HepG2 (cell line): Measurements from ENCODE around the gene NELFCD. TPM values are rescaled to one million over a fixed set of nuclear protein-coding genes. Genes with fewer than 3 reads are reported as not detected.

Experiments
- BORCS8-MEF2B ChIP-seq: sonication (generic); formaldehyde crosslinking; IDR thresholded peaks from 2 replicates; pipeline ENCODE4 v1.8.0; 2022; ENCODE audit warnings: mild to moderate bottlenecking, missing genetic modification reagents
- CBX1 ChIP-seq: IDR thresholded peaks from one replicate; pipeline ENCODE4 v1.6.1; 2016; ENCODE audit warnings: antibody characterized with exemption, low read depth
- E2F2 ChIP-seq: sonication (generic); formaldehyde crosslinking; IDR thresholded peaks from 2 replicates; pipeline ENCODE4 v1.4.0; 2020; ENCODE audit warnings: missing genetic modification reagents, borderline replicate concordance
- ETS1 ChIP-seq: sonication (generic); formaldehyde crosslinking; IDR thresholded peaks from 2 replicates; pipeline ENCODE4 v1.4.0; 2020; ENCODE audit warnings: missing genetic modification reagents
- HIC2 ChIP-seq: sonication (generic); formaldehyde crosslinking; IDR thresholded peaks from 2 replicates; pipeline ENCODE4 v1.9.0; 2022; ENCODE audit warnings: low read depth, missing genetic modification reagents
- HMG20A ChIP-seq: IDR thresholded peaks from 2 replicates; pipeline ENCODE4 v1.6.1; 2016; ENCODE audit warnings: borderline replicate concordance
- HNF4A ChIP-seq: sonication (generic); formaldehyde crosslinking; IDR thresholded peaks from 2 replicates; pipeline ENCODE4 v1.4.0; 2020; ENCODE audit warnings: missing genetic modification reagents
- MAFK ChIP-seq, 2 experiments: IDR thresholded peaks in 1 of 2; conservative IDR thresholded peaks in 1 of 2; 2 replicates each; pipeline ENCODE4 v1.6.1; 2011; ENCODE audit warnings: improper control_type of control experiment in 2 of 2, low read length in 2 of 2
- NCOA2 ChIP-seq: sonication (generic); formaldehyde crosslinking; IDR thresholded peaks from 2 replicates; pipeline ENCODE4 v1.8.0; 2022; ENCODE audit warnings: inconsistent platforms
- NCOR1 ChIP-seq: fragments of 200-600 bp; sonication (generic); IDR thresholded peaks from 2 replicates; pipeline ENCODE4 v1.7.0; 2017; ENCODE audit warnings: antibody characterized with exemption, low read length, borderline replicate concordance
- NFIC ChIP-seq: IDR thresholded peaks from 2 replicates; pipeline ENCODE4 v1.6.1; 2012; ENCODE audit warnings: mild to moderate bottlenecking, low read length, inconsistent platforms
- POLR2A ChIP-seq, 2 experiments: IDR thresholded peaks; 2 replicates each; pipeline ENCODE4 v1.6.1; 2011; ENCODE audit warnings: low read depth in 2 of 2, low read length in 2 of 2, mild to moderate bottlenecking in 1 of 2, moderate library complexity in 1 of 2; ENCODE audit not compliant: insufficient read depth in 1 of 2
- RARG ChIP-seq: sonication (generic); formaldehyde crosslinking; IDR thresholded peaks from 2 replicates; pipeline ENCODE4 v1.4.0; 2020; ENCODE audit warnings: low read depth, mild to moderate bottlenecking, missing genetic modification reagents
- SCMH1 ChIP-seq: sonication (generic); formaldehyde crosslinking; IDR thresholded peaks from 2 replicates; pipeline ENCODE4 v1.9.0; 2021; ENCODE audit warnings: missing genetic modification reagents, mild to moderate bottlenecking, borderline replicate concordance
- SNAI1 ChIP-seq: sonication (generic); formaldehyde crosslinking; IDR thresholded peaks from 2 replicates; pipeline ENCODE4 v1.5.0; 2020; ENCODE audit warnings: mild to moderate bottlenecking, missing genetic modification reagents, borderline replicate concordance
- TFDP1 ChIP-seq: IDR thresholded peaks from 2 replicates; pipeline ENCODE4 v1.6.1; 2016; ENCODE audit warnings: missing compliant biosample characterization, missing genetic modification reagents, borderline replicate concordance
- ZBTB33 ChIP-seq: sonication (generic); formaldehyde crosslinking; IDR thresholded peaks from 2 replicates; pipeline ENCODE4 v1.4.0; 2020; ENCODE audit warnings: missing genetic modification reagents
- ZNF367 ChIP-seq: sonication (generic); formaldehyde crosslinking; IDR thresholded peaks from 2 replicates; pipeline ENCODE4 v1.4.0; 2020; ENCODE audit warnings: missing genetic modification reagents, borderline replicate concordance
- ZNF597 ChIP-seq: sonication (generic); formaldehyde crosslinking; IDR thresholded peaks from 2 replicates; pipeline ENCODE4 v1.5.0; 2020; ENCODE audit warnings: missing genetic modification reagents
- ZNF652 ChIP-seq: IDR thresholded peaks from 2 replicates; pipeline ENCODE4 v1.6.1; 2016; ENCODE audit warnings: low read depth, borderline replicate concordance
- ZNF772 ChIP-seq: sonication (generic); formaldehyde crosslinking; IDR thresholded peaks from 2 replicates; pipeline ENCODE4 v1.5.0; 2020; ENCODE audit warnings: mild to moderate bottlenecking, missing genetic modification reagents
- polyA plus RNA-seq, 8 experiments: library from polyadenylated mRNA; depleted of rRNA in 3 of 8; stranded (reverse) in 7 of 8; unstranded in 1 of 8; fragments of >200 nt; fragmentation: Illumina TruSeq in 4 of 8; extraction: Trizol in 4 of 8; gene quantifications; 2 replicates each; pipeline versions ENCODE4 v1.2.1 to v1.2.3, GENCODE V29; 2011 to 2016; ENCODE audit warnings: low read depth in 4 of 8, missing spikeins in 1 of 8, mixed read lengths in 1 of 8; ENCODE audit not compliant: insufficient read depth in 1 of 8
- total RNA-seq, 5 experiments: library from RNA; depleted of rRNA; stranded (reverse); fragments of >200 nt; fragmentation: Illumina TruSeq; extraction: Trizol; gene quantifications; 2 replicates each; pipeline ENCODE4 v1.2.3, GENCODE V29; 2016; ENCODE audit warnings: low read depth in 1 of 5

NELFCD gene
- total and polyA plus RNA-seq, 2 of the 13 experiments (the other 11 are each of a cell fraction or from before 2014, with no cell fraction given), result 159 to 203 TPM

GRCh38 chr20:59006167-59006863, 25.3 kb downstream of the NELFCD start (continued):
- TF ChIP-seq ETS1 (CRISPR knock-in tag) (0 out of 2 replicates have a peak, but pooled peaks have one; percentile 48), TFDP1 (CRISPR knock-in tag) (0 out of 2 replicates have a peak, but pooled peaks have one; percentile 19), SNAI1 (CRISPR knock-in tag) (no peak), RARG (CRISPR knock-in tag) (no peak), SCMH1 (CRISPR knock-in tag) (no peak), HMG20A (CRISPR knock-in tag) (no peak), MAFK (conservative IDR thresholded peaks at IDR 0.05 in 1 of 2, IDR thresholded peaks at IDR 0.05 in 1 of 2; ENCODE audit: low read length in 2 of 2) (no peak), E2F2 (CRISPR knock-in tag) (0 out of 2 replicates have a peak, but pooled peaks have one; percentile 10), NFIC (no peak), ZBTB33 (CRISPR knock-in tag) (peak; percentile 86), POLR2A (IDR thresholded peaks at IDR 0.05; ENCODE audit: insufficient read depth in 1 of 2, low read depth in 2 of 2, low read length in 2 of 2) (no peak), NCOA2 (CRISPR knock-in tag) (peak; percentile 8; the same call in 1 of the 2 replicates), HNF4A (peak; percentile 77), ZNF597 (no peak), NCOR1 (no peak), ZNF367 (CRISPR knock-in tag) (no peak), BORCS8-MEF2B (CRISPR knock-in tag) (no peak), HIC2 (CRISPR knock-in tag) (no peak), ZNF772 (no peak), CBX1 (no peak), ZNF652 (CRISPR knock-in tag) (no peak)
